ENCODE measurements around the gene NDUFAF5. TPM values are rescaled to one million over a fixed set of nuclear protein-coding genes. Genes with fewer than 3 reads are reported as not detected.
A peak's percentile ranks its signal among the peaks of the same experiment; 100 is the strongest.

NDUFAF5 gene
- total RNA-seq, 3 donors from 2014 or later: 27.4 to 41.5 (median 40.6) TPM

GRCh38 chr20:13783528-13783927 is 1.3 kb upstream of the NDUFAF5 start:
- no peak for TF ChIP-seq CTCF (IDR thresholded peaks at IDR 0.05)
- peaks cover 22% of the 10 kb centered on the region for H3K4me1 ChIP-seq (ENCODE audit: low read depth)
- DNase-seq (no peak), ATAC-seq (no peak)
- no peaks in the 10 kb centered on the region for H3K36me3 ChIP-seq (ENCODE audit: low read depth)
- no peaks in the 10 kb centered on the region for H3K9me3 ChIP-seq
- intact Hi-C loops (cut with DNase I, micrococcal nuclease): no loop called here
- no peak overlapping the region for H3K4me3 ChIP-seq

- ATAC-seq: no peak
- Histone ChIP-seq H3K9me3 (no peaks in the 10 kb centered on the region), H3K36me3 (ENCODE audit: low read depth) (no peaks in the 10 kb centered on the region), H3K4me1 (ENCODE audit: low read depth) (peaks cover 22% of the 10 kb centered on the region), H3K4me3 (peak overlapping the region; percentile 87)
- DNase-seq: peak in 1 of 3 donors; percentile 54
- intact Hi-C loops (cut with DNase I, micrococcal nuclease): no loop called here
- no peak for TF ChIP-seq CTCF (IDR thresholded peaks at IDR 0.05)
Observed at GRCh38 chr20:13784271-13784892, 446 bp upstream of the NDUFAF5 start.

GRCh38 chr20:13786143-13786828 is 1.5 kb downstream of the NDUFAF5 start:
- intact Hi-C loops (cut with DNase I, micrococcal nuclease): no loop called here
- ATAC-seq (peak; percentile 54), DNase-seq (peak in 1 of 3 donors; percentile 12)
- no peak overlapping the region for H3K4me3 ChIP-seq
- peaks cover 22% of the 10 kb centered on the region for H3K4me1 ChIP-seq (ENCODE audit: low read depth)
- no peaks in the 10 kb centered on the region for H3K9me3 ChIP-seq
- TF ChIP-seq CTCF (IDR thresholded peaks at IDR 0.05): no peak
- no peaks in the 10 kb centered on the region for H3K36me3 ChIP-seq (ENCODE audit: low read depth)

GRCh38 chr20:13788167-13788834 is 3.5 kb downstream of the NDUFAF5 start:
- no peaks in the 10 kb centered on the region for H3K9me3 ChIP-seq
- peaks cover 20% of the 10 kb centered on the region for H3K4me1 ChIP-seq (ENCODE audit: low read depth)
- no peak for TF ChIP-seq CTCF (IDR thresholded peaks at IDR 0.05)
- ATAC-seq (peak; percentile 28), DNase-seq (peak in 2 of 3 donors; percentile 49 to 69)
- intact Hi-C loops (cut with DNase I, micrococcal nuclease): no loop called here
- H3K4me3 ChIP-seq: no peak overlapping the region
- no peaks in the 10 kb centered on the region for H3K36me3 ChIP-seq (ENCODE audit: low read depth)

- TF ChIP-seq CTCF (IDR thresholded peaks at IDR 0.05): no peak
- intact Hi-C loops (cut with DNase I, micrococcal nuclease): no loop called here
- H3K36me3 ChIP-seq (ENCODE audit: low read depth): no peaks in the 10 kb centered on the region
Observed at GRCh38 chr20:13790708-13791107, 5.9 kb downstream of the NDUFAF5 start.

More at GRCh38 chr20:13790708-13791107, 5.9 kb downstream of the NDUFAF5 start:
- Histone ChIP-seq H3K9me3 (no peaks in the 10 kb centered on the region), H3K4me3 (no peak overlapping the region), H3K4me1 (ENCODE audit: low read depth) (peaks cover 10% of the 10 kb centered on the region)
- ATAC-seq (no peak), DNase-seq (no peak)

Measured in mucosa of descending colon (tissue), 3 donors.